CD4-positive, alpha-beta T cell treated with Interleukin-12 subunit alpha and Interleukin-12 subunit beta, for 1 hour (primary cell): ENCODE results near the gene ACOT8.
"Not testable (repeated sequence)": the region's sequence is repeated elsewhere in the genome, so short reads cannot be mapped to it uniquely, and the experiment has no call there.

Experiments used
- DNase-seq: peaks from one replicate; pipeline ENCODE4 v3.0.0-alpha.2; 2020

ACOT8 gene

DNA sequence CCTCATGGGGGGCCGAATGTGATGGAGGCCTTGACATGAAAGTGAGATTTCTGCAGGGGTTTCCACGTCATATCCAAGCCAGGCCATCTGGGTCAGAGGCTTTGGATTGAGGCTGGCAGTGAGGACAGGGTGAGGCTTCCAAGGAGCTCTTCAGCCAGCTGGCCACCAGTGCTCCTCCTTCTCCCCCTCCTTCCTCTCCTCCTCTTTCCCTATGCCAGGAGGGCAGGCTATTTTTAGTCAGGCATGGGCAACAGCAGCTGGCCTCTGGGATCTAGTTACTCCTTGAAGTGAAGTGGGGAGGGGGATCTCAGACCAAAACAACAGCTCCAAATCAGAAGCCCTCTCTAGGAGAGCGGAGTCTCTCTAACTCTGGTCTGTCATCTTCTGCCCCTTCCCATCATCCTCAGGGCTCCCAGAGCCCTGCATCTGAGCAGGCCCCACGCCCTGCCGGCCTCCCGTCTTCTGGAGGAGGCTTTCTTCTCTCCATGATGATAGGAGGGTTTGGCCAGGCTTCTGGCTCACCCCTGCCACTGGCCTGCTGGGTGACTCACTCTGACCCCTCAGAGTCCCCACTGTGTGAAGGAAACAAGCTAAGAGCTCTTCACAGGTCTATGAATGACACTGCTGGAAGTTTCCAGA lies 30.7 kb downstream of the ACOT8 start:
- DNase-seq, result no peak

DNA sequence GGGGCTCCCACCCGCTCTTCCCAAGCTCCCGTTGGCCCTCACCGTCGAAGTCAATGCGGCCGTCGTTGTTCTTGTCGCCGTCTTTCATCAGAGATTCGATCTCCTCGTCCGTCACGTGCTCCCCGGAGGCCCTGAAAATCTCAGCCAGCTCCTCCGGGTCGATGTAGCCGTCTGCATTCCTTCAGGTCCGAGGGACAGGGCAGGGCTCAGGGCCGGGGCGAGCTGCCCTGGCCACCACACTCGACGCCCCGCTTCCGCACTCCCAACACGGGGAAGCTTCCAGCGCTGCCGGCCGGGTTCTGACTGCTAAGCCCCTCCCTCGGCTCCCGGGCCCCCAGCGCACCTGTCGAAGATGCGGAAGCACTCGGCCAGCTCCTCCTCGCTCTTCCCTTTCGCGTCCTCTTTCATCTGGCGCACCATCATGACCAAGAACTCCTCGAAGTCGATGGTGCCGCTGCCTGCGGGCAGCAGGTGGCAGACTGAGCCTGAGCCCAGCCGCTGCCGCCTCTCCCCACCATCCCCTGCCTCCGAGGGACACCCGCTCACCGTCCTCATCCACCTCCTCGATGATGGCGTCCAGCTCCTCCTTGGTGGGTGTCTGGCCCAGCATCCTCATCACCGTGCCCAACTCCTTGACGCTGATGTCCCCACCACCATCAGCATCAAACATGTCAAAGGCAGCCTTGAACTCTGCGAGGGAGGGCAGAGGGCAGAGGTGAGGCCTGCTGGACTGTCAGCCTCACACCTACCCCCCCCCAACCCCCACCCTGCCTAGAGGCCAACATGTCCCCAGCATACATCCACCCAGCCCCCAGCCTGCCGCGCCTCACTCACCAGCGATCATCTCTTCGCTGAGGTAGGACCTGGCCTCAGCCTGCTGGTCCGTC lies 33.0 kb downstream of the ACOT8 start:
- DNase-seq, result peak; percentile 56

- no peak for DNase-seq
Observed at GRCh38 chr20:45822857-45823256, 34.3 kb downstream of the ACOT8 start.

DNA sequence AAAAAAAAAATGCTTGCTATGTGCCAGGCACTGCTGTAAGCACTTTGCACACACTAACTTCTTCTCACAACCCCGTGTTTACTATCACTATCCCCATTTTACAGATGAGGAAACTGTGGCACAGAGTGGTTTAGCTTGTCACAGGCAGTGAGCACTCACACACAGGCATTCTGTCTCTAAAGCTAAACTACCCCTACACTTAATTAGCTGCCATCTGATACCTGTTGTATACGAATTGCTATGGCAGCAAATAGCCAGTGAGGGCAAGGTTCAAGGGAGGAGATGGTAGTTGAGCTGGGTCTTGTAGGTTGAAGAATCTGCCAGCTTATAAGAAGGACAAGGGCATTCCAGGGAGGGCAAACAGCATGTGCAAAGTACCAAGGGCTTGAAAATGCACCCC lies 35.2 kb downstream of the ACOT8 start:
- DNase-seq, result no peak

DNA sequence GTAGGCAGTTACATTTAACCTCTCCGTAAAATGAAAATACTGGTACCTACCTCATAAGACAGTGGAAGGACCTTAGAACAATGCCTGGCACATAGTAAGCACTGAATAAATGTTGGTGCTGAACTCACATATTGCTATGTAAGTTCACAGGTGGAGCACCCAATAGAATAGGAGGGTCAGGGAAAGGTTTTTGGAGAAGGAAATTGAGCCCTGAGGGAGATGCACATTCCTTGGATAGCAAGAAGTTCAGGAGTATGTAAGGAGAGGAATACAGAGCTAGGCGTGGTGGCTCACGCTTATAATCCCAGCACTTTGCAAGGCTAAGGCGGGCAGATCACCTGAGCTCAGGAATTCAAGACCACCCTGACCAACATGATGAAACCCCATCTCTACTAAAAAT lies 37.7 kb downstream of the ACOT8 start:
- no peak for DNase-seq

- no peak for DNase-seq
Observed at GRCh38 chr20:45818239-45818638, 39.0 kb downstream of the ACOT8 start.

- DNase-seq, result no peak
Observed at GRCh38 chr20:45817376-45818194, 39.6 kb downstream of the ACOT8 start.

GRCh38 chr20:45816951-45817350 lies 40.2 kb downstream of the ACOT8 start:
- DNase-seq, result no peak

GRCh38 chr20:45814314-45814713 lies 42.9 kb downstream of the ACOT8 start:
- no peak for DNase-seq

GRCh38 chr20:45813489-45813888 lies 43.7 kb downstream of the ACOT8 start:
- no peak for DNase-seq

DNA sequence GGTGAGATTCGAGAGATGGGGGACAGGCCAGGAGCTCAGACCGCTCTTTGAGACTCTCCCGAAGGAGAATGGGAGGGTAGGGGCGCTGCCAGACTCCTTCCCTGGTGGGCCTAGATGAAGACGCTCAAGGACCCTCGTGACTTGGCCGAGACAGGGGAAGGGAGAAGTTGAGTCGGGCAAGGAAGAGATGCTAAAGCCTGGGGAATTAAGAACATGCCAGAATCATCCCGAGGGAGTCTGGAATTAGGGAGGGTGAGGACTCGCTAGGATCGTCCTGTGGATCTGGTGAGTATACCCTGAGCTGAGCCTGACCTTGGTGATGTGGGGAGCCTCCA lies 44.2 kb downstream of the ACOT8 start:
- DNase-seq, result no peak

GRCh38 chr20:45812157-45813005 lies 44.8 kb downstream of the ACOT8 start, which contains the start of gene UBE2C:
UBE2C (plus strand) TSS chr20:45812644; CDS start chr20:45812696, 52 bp downstream.
- peak; percentile 97 for DNase-seq

GRCh38 chr20:45810191-45810970 lies 46.8 kb downstream of the ACOT8 start:
- DNase-seq, result no peak

GRCh38 chr20:45801851-45802250 lies 55.3 kb downstream of the ACOT8 start:
- no peak for DNase-seq

GRCh38 chr20:45798935-45799642 lies 58.1 kb downstream of the ACOT8 start:
- DNase-seq, result peak; percentile 75

GRCh38 chr20:45797955-45798354 lies 59.2 kb downstream of the ACOT8 start:
- DNase-seq, result not testable (repeated sequence)

- DNase-seq, result not testable (repeated sequence)
Observed at GRCh38 chr20:45797510-45797909, 59.7 kb downstream of the ACOT8 start.

GRCh38 chr20:45796337-45797065 lies 60.7 kb downstream of the ACOT8 start:
- DNase-seq, result no peak

GRCh38 chr20:45792317-45793118 lies 64.7 kb downstream of the ACOT8 start:
- DNase-seq, result peak; percentile 43
